GM21528 (cell line): Measurements from ENCODE around the gene ACSL5.
"Not testable (repeated sequence)": the region's sequence is repeated elsewhere in the genome, so short reads cannot be mapped to it uniquely, and the experiment has no call there.

Experiments used
- ATAC-seq: cut with Tn5 transposase; IDR thresholded peaks from one replicate; pipeline ENCODE4 v1.9.1; 2021; ENCODE audit warnings: mild to moderate bottlenecking, moderate library complexity; ENCODE audit not compliant: unreplicated experiment, low FRiP score

The ACSL5 gene

GRCh38 chr10:112456533-112456932 is 82.6 kb downstream of the ACSL5 start:
- no peak for ATAC-seq

GRCh38 chr10:112460366-112460765 is 86.5 kb downstream of the ACSL5 start:
- no peak for ATAC-seq

- ATAC-seq = no peak
These were observed 87.3 kb downstream of the ACSL5 start for GRCh38 chr10:112461029-112461887.

- ATAC-seq = not testable (repeated sequence)
These were observed 90.2 kb downstream of the ACSL5 start for GRCh38 chr10:112464074-112464473.

GRCh38 chr10:112465299-112465883 is 91.5 kb downstream of the ACSL5 start:
- no peak for ATAC-seq

GRCh38 chr10:112466802-112467201 is 92.9 kb downstream of the ACSL5 start:
- ATAC-seq = no peak

GRCh38 chr10:112467541-112468075 is 93.7 kb downstream of the ACSL5 start:
- ATAC-seq = no peak

GRCh38 chr10:112471878-112472487 is 98.1 kb downstream of the ACSL5 start:
- ATAC-seq = peak; percentile 63

- ATAC-seq = no peak
These were observed 101.8 kb downstream of the ACSL5 start for GRCh38 chr10:112475575-112476218.
